ENCODE results near the gene FARS2. TPM values are rescaled to one million over a fixed set of nuclear protein-coding genes. Genes with fewer than 3 reads are reported as not detected.

Gene FARS2
- total RNA-seq, 1 donor from 2014 or later = 19.5 TPM

DNA sequence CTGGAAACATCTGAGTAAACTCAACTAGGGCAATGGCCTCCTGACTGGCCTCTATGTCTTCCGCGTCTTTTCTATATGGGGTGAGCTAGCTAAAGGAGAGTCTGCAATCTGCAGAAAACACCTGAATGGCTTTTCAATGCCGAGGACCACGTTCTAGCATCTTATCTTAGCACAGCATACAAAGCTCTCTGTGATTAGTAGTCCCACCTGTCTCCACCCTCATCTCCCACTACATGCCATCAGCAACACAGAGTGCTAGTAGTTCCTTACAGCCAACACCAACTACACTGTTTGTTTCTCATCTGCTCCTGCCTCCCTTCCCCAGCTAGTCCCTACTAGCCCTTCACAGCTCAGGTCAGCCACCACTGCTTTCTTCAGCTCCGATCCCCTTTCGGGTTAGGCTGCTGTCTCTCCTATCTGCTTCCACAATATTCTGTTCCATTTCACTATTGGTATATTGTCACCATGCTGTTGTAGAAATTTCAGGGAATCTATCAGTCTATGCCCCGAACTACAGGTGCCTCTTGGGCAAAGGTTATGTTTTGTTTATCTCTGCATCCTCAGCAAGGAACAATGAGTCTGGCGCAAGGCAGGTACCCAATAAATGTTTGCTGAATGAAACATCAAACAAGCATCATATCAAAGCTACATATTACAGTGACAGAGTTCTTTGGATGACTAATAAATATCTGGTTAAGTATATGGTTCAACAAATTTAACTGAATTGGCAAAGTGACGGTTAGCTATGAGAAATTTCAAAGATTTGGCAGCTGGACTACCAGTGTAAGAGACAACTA, 12.8 kb upstream of the FARS2 start:
- intact Hi-C loops (cut with micrococcal nuclease) = no loop called here

DNA sequence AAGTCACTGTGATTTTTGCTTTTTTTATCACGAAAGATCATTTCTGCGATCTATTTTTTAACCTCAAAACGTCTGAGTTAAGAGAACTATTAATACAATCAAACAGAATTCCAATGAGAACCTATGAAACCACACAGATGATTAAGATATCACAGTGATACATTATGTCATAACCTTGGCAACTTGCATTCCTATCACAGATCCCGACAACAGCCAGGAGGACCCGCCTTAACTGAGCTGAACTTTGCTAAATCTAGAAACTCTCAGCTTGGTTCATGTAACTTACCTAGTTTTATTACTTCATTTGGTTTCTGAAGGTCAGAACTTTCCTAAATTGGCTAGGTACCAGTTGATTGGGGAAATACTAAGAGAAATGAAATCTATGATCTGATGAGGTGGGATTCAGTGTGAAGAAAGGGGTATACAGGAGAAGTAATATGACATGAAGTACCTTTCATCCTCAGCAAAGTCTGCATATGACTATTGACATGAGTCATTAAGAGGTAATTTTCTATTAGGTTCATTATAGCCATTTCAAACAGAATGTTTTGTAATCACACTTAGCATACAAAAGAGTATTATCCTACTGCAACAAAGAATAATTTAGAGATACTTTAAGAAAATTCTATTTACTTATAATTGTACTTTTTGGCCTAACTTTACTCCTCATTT, 11.7 kb upstream of the FARS2 start:
- intact Hi-C loops (cut with micrococcal nuclease) = no loop called here

DNA sequence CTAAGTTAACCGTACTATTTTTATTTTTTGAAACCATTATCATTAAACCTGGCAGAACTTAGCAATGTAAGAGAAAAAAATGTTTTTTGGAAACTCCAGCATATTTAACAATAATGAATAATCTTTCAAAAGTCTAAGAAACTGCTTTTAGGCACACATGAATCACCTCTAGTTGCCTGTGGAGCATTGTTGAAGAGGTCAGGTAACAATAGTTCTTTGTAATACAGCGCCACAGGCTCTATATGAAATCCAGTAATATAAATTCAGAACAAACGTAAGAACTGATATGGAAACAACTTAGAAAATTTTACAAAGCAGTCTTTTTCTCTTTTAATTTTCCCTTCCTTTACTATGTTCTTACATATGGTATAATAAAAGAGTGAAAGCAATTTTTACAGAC, 10.9 kb upstream of the FARS2 start:
- intact Hi-C loops (cut with micrococcal nuclease) = no loop called here

- intact Hi-C loops (cut with micrococcal nuclease) = no loop called here
Observed at GRCh38 chr6:5250911-5251310, 10.4 kb upstream of the FARS2 start.

DNA sequence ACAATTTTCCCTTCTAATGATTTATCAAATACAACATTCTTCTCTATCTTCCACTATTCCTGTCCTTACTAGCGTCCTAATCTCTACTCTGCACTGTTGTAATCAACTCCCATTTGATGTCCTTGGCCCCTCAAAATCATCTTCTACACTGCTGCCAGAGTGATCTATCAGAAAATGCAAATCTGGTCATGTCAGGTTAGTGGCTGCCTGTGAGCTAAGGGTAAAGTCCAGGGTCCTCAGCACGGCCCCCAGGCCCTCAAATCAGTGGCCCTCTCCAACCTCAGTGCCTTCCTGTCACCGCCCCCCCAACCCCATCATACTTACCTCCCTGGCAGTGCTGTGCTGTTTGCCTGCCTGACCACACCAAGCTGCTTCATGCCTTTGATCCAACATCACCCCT, 4.4 kb upstream of the FARS2 start:
- intact Hi-C loops (cut with micrococcal nuclease) = no loop called here

GRCh38 chr6:5257400-5257799, 3.9 kb upstream of the FARS2 start:
- intact Hi-C loops (cut with micrococcal nuclease) = no loop called here

DNA sequence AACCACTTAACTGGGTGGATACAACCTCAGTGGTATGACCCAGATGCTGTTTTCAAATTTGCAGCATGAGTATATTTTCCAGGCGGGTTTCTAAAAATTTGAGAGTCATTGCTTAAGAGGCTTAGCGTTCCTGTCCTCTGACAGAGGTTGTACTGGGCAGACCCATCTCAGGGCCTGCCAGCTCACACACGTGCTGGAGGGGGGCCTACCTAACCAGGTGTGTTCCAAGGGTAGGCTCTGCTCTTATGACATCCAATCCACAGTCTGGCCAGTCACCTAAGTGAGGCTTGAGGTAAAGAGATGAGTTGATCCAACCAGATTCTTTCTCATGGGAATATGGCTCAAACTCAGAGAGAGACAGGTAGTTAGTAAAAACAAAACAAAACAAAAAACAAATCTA, 1.9 kb upstream of the FARS2 start:
- intact Hi-C loops (cut with micrococcal nuclease) = no loop called here

GRCh38 chr6:5260111-5260620, 1.1 kb upstream of the FARS2 start:
- intact Hi-C loops (cut with micrococcal nuclease) = loop anchor here (1.0 to 10.0 kb wide), 7 partner anchors 21 to 1235 kb away; partner anchors contain the start of genes CDYL and RPP40

- intact Hi-C loops (cut with micrococcal nuclease) = loop anchor here (2.0 to 10.0 kb wide), 4 partner anchors 19 to 1237 kb away; partner anchors contain the start of gene CDYL
Observed at GRCh38 chr6:5261545-5262109, 314 bp downstream of the FARS2 start.

DNA sequence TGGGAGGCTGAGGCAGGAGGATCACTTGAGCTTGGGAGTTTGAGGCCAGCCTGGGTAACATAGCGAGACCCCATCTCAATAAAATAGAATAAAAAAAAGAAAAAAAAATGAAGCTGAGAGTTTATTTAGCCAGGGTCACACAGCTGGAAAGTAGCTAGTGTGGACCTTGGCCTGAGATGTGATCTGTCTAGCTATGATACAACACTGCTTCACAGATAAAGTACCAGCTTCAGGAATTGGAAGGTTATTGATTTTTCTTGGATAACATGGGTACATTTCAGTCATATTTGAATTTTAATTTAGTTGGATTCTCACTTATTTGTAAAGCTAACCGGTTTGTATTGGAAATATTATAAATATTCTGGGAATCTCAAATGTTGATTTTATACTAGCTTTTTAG, 5.1 kb downstream of the FARS2 start:
- intact Hi-C loops (cut with micrococcal nuclease) = loop anchor here (10.0 kb wide), 1 partner anchor 1242 kb away; a partner anchor contains a TSS

DNA sequence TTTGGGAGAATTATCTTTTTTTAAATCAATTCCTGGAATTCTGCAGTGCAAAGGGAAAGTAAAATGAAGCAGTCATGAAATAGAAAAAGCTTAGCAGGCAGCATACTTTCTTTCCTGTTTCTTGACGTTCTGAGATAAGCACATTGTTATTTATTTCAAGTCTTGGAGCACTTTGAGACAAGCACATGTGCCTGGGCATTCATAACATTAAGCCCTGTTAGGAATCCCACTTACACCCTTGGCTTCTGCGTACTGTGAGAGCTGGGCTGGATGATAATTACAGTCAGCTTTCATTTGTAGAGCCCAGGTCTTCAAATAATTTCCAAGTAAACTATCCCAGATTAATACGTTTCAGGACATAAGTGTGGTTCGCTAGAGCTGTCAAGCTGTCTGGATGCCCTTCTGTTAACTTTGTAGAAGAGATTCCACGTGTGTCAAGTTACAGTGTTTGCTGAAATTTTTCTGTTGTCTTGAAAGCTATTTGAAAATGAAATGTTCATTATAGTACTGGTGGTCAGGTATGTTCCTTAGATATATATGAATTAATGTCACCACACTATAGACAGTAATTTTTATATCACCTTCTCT, 8.9 kb downstream of the FARS2 start:
- intact Hi-C loops (cut with micrococcal nuclease) = no loop called here

DNA sequence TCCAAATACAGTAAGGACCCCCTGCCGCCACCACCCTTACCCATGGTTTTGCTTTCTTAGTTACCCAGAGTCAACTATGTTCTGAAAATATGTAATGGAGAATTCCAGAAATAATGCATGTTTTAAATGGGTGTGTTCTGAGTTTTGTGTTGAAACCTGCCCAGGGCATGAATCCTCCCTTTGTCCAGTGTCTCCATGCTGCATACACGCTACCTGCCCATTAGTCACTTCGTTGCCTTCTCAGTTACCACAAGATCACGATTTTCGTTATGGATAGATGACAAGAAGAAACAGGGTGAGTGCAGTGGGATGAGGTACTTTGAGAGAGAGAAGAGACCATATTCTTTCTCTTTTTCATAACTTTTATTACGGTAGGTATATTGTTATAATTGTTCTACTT, 10.6 kb downstream of the FARS2 start:
- intact Hi-C loops (cut with micrococcal nuclease) = no loop called here

DNA sequence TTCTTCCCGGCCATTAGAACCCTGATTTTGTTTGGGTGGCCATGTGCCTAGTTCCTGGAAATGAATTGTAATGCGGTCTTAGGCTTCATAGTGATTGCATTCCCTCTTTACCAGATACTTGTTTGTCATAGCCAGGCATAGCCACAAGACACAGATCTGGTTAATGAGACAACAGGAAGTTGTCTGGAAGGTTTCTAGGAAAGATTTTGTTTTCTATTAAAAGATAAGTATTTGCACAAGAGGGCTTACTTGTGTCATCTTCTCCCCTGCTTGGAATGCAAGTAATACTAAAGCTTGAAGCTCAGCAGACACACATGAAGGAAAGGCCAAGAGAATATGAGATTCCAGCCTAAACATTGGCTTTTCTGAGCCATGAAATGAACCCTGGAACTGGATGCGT, 12.9 kb downstream of the FARS2 start:
- intact Hi-C loops (cut with micrococcal nuclease) = no loop called here

DNA sequence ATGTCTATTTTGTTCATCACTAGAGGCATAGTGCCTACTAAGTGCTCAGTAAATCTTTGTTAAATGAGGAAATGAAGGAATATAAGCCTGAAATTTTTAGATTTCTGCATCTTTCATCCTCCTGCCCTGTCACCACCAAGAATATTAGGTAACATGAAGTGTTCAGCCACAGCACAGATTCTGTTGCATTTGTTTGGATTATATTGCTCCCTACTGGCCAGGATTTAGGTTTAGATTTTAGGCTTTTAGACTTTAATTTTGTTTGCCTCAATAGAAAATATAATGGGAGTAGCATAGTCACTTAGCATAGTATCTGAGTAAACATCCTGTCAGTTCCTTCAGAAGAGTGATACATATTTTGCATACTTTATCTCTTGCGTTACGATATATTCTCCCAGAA, 14.2 kb downstream of the FARS2 start:
- intact Hi-C loops (cut with micrococcal nuclease) = loop anchor here (5.0 kb wide), 1 partner anchor 103 kb away; no protein-coding TSS in a partner anchor

DNA sequence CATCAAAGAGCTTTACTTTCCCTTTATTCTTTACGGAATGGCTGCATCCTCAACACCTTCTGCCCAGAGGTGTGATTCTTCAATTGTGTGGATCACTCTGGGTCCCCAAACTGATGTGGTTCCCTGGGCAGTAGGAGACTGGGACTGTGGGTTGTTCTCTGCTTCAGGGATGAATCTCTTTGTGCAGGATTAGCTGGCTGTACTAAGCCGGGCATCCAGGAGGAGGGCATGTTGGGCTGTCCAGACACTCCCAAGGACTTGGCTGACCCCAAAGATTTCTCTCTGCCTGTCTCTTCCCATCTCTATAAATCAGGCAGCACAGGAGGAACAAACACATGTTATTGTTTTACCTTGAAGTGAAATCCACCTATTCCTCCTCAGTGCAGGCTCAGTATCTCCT, 15.3 kb downstream of the FARS2 start:
- intact Hi-C loops (cut with micrococcal nuclease) = loop anchor here (5.0 kb wide), 1 partner anchor 104 kb away; no protein-coding TSS in a partner anchor

- intact Hi-C loops (cut with micrococcal nuclease) = loop anchor here (5.0 kb wide), 1 partner anchor 105 kb away; no protein-coding TSS in a partner anchor
Observed at GRCh38 chr6:5277589-5277988, 16.3 kb downstream of the FARS2 start.

DNA sequence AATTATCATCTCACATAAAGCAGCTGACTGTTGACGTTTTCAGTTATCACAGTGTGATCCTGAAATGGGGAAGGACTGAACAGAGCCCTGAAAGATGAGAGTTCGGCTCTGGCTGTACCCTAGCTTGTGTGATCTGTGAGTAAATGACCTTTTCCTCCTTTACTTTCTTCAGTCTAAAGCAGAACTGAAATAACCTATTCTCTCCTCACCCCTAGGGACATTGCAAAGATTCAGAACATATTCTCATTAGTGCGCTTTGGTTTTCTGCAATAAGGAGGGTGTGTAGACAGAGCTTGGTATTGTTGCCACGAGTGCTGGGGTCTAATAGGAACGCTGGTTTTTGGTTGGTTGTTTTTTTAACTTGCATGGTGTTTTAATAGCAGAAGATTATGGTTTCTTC, 16.7 kb downstream of the FARS2 start:
- intact Hi-C loops (cut with micrococcal nuclease) = loop anchor here (5.0 kb wide), 1 partner anchor 106 kb away; no protein-coding TSS in a partner anchor

DNA sequence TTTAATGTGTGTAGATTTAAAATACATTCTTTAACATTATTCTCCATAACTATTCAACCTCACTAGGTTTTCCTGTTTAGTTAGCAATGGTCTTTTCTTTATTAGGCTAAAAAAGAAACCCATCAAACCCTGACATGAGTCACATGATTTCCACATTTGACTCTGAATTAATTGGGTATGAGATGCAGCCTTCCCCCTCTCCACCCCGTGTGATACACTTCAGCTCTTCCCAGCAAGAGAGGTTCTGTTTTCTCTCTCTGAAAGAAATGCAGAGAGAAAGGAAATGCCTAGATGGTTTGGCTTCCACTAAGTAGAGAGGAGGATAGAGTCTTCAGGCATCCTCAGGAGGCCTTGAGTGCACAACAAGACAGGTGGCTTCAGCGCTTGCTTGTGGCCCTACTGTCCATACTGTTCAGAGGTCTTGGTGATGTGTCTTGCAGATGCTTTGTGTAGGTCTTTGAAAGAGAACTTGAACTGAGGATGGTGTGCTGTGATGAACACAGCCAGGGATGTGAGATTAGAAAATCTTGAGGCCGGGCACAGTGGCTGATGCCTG, 17.3 kb downstream of the FARS2 start:
- intact Hi-C loops (cut with micrococcal nuclease) = loop anchor here (5.0 kb wide), 1 partner anchor 106 kb away; no protein-coding TSS in a partner anchor

DNA sequence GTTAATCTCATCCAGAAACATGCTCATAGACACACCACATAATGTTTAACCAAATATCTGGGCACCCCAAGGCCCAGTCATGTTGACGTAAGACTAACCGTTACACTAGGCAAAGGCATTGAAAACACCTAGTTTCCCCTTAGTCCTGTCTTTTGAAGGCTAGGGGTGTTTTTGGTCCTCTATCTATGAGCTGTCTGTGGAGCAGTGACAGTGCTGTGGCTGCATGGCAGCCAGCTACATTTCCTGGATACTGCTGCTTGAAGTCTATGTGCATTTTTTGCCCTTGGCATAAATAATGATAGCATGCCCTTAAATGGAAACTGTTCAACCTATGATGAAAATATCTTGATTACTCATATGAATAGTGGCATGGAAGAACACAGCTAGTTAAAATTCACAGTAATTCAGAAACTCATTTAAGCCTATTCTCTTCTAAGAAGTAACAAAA, 18.6 kb downstream of the FARS2 start:
- intact Hi-C loops (cut with micrococcal nuclease) = loop anchor here (2.0 to 5.0 kb wide), 3 partner anchors 19 to 108 kb away; partner anchors contain the start of genes FARS2 and LYRM4

DNA sequence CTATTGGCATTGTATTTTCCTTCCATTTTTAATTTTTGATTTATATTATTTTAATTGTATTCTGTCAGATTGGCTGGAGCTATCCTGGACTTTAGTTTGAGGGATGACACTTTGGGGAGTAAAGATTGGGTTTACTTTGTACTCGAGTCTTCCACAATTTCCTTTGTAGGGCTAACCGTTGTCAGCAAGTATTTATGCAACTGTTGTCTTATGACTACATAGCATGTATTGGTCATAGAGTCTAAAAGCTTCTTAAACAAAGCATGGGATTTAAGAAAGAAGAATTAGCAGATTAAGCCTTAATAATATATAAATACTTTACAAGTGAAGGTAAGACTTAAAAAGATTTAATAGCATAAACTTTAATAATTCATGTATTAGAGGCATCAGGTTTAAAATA, 19.6 kb downstream of the FARS2 start:
- intact Hi-C loops (cut with micrococcal nuclease) = loop anchor here (2.0 kb wide), 2 partner anchors 20 to 22 kb away; partner anchors contain the start of genes FARS2 and LYRM4

- intact Hi-C loops (cut with micrococcal nuclease) = no loop called here
Observed at GRCh38 chr6:5282191-5282623, 20.9 kb downstream of the FARS2 start.

Data from T-helper 2 cell treated with Interferon-gamma antibody and Interleukin-4, amounts not matched to agents 100 ng/mL and 5 ng/mL, for 36 hours (primary cell).